ENCODE data around the gene MUS81.

The MUS81 gene

DNA sequence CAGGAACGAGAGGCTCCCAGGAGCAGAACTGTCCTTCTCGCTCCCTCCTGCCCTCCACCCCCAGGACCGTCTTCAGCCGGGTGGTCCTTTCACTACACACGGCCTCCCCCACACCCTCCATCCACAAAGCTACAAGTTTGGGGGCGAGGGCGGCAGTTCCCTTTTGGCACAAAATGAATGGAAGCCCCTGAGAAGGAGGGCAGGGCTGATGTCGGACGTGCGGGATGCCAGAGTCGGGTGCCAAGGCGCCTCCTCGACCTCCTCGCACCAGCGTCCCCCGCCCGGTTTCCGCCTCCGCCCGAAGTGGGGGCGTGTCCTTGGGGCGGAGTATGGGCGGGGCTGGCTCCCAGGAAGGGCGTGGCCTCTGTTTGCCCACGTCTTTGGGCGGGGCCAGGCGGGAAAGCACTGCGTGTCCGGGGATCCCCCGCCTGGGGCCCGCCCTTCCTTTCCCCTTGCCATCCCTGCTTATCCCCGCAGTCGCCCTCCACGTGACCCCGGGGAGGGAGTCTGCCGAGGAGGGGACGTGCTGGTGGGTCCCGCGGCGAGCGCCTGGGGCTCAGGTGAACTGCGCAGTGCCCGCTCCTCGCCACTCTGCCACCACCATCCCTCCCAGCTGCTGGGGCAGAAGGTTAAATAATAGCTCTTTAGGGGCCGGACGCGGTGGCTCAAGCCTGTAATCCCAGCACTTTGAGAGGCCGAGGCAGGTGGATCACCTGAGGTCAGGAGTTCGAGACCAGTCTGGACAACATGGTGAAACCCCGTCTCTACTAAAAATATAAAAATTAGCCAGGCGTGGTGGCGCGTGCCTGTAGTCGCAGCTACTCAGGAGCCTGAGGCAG lies 13.3 kb downstream of the MUS81 start:
- no peaks in the 10 kb centered on the region for H3K4me1 ChIP-seq (ENCODE audit: insufficient read depth, poor library complexity, severe bottlenecking)
- H3K36me3 ChIP-seq (ENCODE audit: low read depth): no peaks in the 10 kb centered on the region
- H3K9me3 ChIP-seq (ENCODE audit: severe bottlenecking): no peaks in the 10 kb centered on the region
- peak overlapping the region; percentile 72 for H3K27ac ChIP-seq (ENCODE audit: poor library complexity, severe bottlenecking)
- peak overlapping the region; percentile 34 for H3K4me3 ChIP-seq (ENCODE audit: severe bottlenecking)
- peak; percentile 93 for DNase-seq (ENCODE audit: low spot score)
- TF ChIP-seq, protein P1, sequence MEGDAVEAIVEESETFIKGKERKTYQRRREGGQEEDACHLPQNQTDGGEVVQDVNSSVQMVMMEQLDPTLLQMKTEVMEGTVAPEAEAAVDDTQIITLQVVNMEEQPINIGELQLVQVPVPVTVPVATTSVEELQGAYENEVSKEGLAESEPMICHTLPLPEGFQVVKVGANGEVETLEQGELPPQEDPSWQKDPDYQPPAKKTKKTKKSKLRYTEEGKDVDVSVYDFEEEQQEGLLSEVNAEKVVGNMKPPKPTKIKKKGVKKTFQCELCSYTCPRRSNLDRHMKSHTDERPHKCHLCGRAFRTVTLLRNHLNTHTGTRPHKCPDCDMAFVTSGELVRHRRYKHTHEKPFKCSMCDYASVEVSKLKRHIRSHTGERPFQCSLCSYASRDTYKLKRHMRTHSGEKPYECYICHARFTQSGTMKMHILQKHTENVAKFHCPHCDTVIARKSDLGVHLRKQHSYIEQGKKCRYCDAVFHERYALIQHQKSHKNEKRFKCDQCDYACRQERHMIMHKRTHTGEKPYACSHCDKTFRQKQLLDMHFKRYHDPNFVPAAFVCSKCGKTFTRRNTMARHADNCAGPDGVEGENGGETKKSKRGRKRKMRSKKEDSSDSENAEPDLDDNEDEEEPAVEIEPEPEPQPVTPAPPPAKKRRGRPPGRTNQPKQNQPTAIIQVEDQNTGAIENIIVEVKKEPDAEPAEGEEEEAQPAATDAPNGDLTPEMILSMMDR (IDR thresholded peaks at IDR 0.05; ENCODE audit: poor library complexity, severe bottlenecking): no peak
- H3K27me3 ChIP-seq (ENCODE audit: insufficient read depth, poor library complexity, severe bottlenecking): no peaks in the 10 kb centered on the region
- ATAC-seq (ENCODE audit: low read depth): peak; percentile 58

DNA sequence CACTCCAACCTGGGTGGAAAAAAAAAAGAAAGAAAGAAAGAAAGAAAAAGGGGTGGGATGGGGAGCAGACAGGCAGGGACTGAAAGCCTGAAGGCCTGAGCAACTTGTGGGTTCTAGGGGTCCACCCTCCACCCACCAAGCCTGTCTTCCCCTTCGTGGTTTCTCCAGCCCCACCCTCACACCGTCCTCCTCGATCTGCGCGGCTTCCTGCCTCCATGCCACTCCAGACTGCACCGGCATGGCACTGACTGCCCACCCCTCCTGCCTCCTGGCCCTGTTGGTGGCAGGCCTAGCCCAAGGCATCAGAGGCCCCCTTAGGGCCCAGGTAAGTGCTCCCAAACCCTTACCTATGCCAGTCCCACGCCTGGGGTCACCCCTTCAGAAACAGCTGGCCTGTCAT lies 19.4 kb downstream of the MUS81 start, which contains the start of gene CTSW:
TSS of gene CTSW (plus strand) at position 221 of the 400 bp plus-strand sequence. CDS start at position 239, 18 bp downstream.
- H3K27ac ChIP-seq (ENCODE audit: poor library complexity, severe bottlenecking): no peak within 1 kb of the TSS
- H3K4me3 ChIP-seq (ENCODE audit: severe bottlenecking): no peak within 1 kb of the TSS
- H3K9me3 ChIP-seq (ENCODE audit: severe bottlenecking): no peaks in the 10 kb centered on the region
- H3K27me3 ChIP-seq (ENCODE audit: insufficient read depth, poor library complexity, severe bottlenecking): no peaks in the 10 kb centered on the region
- DNase-seq (ENCODE audit: low spot score): no peak
- peaks cover 17% of the 10 kb centered on the region for H3K36me3 ChIP-seq (ENCODE audit: low read depth)
- H3K4me1 ChIP-seq (ENCODE audit: insufficient read depth, poor library complexity, severe bottlenecking): no peaks in the 10 kb centered on the region
- TF ChIP-seq, protein P1 (IDR thresholded peaks at IDR 0.05; ENCODE audit: poor library complexity, severe bottlenecking): no peak
- no peak for ATAC-seq (ENCODE audit: low read depth)

DNA sequence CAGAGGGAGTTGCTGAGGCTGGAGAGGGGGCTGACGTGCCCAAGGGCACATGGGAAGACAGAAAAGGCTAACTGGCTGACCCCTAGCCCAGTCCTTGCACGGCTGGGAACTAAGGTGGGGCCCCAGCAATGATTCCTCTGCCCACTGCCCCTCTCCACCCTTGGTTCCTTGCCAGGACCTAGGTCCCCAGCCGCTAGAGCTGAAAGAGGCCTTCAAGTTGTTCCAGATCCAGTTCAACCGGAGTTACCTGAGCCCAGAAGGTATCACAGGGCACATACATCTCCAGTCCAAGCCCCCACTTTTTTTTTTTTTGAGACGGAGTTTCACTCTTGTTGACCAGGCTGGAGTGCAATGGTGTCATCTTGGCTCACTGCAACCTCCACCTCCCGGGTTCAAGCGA lies 19.8 kb downstream of the MUS81 start:
- Histone ChIP-seq H3K4me3 (ENCODE audit: severe bottlenecking) (no peak overlapping the region), H3K27me3 (ENCODE audit: insufficient read depth, poor library complexity, severe bottlenecking) (no peaks in the 10 kb centered on the region), H3K36me3 (ENCODE audit: low read depth) (peaks cover 21% of the 10 kb centered on the region), H3K27ac (ENCODE audit: poor library complexity, severe bottlenecking) (no peak overlapping the region), H3K9me3 (ENCODE audit: severe bottlenecking) (no peaks in the 10 kb centered on the region), H3K4me1 (ENCODE audit: insufficient read depth, poor library complexity, severe bottlenecking) (no peaks in the 10 kb centered on the region)
- DNase-seq (ENCODE audit: low spot score) (no peak), ATAC-seq (ENCODE audit: low read depth) (no peak)
- TF ChIP-seq, protein P1 (IDR thresholded peaks at IDR 0.05; ENCODE audit: poor library complexity, severe bottlenecking): no peak

DNA sequence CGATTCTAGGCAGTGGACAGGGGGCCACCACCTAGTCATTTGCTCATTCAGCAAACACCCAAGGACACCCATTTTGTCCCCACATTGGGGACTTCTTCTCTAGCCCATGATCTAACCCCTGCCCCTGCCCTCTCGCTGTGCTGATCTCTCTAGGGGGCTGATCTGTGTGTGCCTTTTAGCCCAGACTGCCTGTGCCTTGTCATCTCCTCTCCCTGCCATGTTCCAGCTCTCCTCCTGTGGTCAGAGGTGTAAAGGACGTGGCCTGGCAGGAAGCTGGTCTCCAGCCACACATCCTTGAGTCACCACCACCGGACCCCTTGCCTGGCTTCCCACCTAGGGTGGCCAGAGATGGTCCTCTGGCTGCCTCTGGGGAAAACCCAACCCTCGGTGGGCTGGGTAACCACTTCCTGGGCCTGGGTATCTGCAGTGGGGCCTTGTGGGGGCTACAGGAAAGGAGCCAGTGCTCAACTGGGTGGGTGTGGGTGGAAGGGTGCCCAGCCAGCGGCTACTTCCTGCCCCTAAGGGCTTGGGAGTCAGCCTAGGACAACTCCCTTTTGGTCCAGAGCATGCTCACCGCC lies 20.7 kb downstream of the MUS81 start:
- TF ChIP-seq, protein P1 (IDR thresholded peaks at IDR 0.05; ENCODE audit: poor library complexity, severe bottlenecking): no peak
- DNase-seq (ENCODE audit: low spot score): peak; percentile 52
- no peak overlapping the region for H3K4me3 ChIP-seq (ENCODE audit: severe bottlenecking)

More for the DNA sequence above, 20.7 kb downstream of the MUS81 start:
- Histone ChIP-seq H3K27ac (ENCODE audit: poor library complexity, severe bottlenecking) (peak overlapping the region; percentile 1), H3K36me3 (ENCODE audit: low read depth) (peaks cover 28% of the 10 kb centered on the region), H3K9me3 (ENCODE audit: severe bottlenecking) (no peaks in the 10 kb centered on the region), H3K4me1 (ENCODE audit: insufficient read depth, poor library complexity, severe bottlenecking) (no peaks in the 10 kb centered on the region), H3K27me3 (ENCODE audit: insufficient read depth, poor library complexity, severe bottlenecking) (no peaks in the 10 kb centered on the region)
- no peak for ATAC-seq (ENCODE audit: low read depth)
